Measurements from ENCODE around the gene ZNF655.
A peak's percentile ranks its signal among the peaks of the same experiment; 100 is the strongest.

Gene ZNF655

DNA sequence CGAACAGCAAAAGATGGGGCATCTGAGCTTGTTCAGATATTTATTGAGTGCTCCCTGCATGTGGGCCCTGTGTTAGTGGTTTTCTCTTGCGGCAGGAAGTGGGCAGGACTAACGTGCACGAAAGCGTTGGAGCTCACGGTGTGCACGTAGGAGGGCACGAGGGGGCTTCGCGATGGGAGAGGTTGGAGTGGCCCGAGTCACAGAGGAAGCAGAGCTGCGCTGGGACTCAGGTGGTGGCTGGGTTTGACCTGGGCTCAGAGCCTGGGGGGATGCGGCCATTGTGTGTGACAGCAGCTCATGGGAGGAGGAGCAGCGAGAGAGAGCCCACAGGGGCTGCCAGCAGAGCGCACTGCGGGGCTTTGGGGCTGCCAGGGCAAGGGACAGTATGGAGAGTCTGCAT is 66.0 kb downstream of the ZNF655 start:
- CTCF ChIA-PET = interaction anchor here (0.7 to 1.4 kb wide), 2 partner anchors 214 to 325 kb away, joined by 3 to 5 read pairs; no protein-coding TSS in a partner anchor

GRCh38 chr7:99625321-99625720 is 66.9 kb downstream of the ZNF655 start:
- H3K27ac ChIP-seq = peak overlapping the region; percentile 1; the same call in 1 of the 2 replicates
- ChIA-PET CTCF (interaction anchor here (0.6 kb wide), 1 partner anchor 355 kb away, joined by 5 read pairs; no protein-coding TSS in a partner anchor), POLR2A (ENCODE audit: low non-redundant PET) (no interaction called here)
- DNase-seq (ENCODE audit: low spot score) = no peak
- TF ChIP-seq, protein P1, sequence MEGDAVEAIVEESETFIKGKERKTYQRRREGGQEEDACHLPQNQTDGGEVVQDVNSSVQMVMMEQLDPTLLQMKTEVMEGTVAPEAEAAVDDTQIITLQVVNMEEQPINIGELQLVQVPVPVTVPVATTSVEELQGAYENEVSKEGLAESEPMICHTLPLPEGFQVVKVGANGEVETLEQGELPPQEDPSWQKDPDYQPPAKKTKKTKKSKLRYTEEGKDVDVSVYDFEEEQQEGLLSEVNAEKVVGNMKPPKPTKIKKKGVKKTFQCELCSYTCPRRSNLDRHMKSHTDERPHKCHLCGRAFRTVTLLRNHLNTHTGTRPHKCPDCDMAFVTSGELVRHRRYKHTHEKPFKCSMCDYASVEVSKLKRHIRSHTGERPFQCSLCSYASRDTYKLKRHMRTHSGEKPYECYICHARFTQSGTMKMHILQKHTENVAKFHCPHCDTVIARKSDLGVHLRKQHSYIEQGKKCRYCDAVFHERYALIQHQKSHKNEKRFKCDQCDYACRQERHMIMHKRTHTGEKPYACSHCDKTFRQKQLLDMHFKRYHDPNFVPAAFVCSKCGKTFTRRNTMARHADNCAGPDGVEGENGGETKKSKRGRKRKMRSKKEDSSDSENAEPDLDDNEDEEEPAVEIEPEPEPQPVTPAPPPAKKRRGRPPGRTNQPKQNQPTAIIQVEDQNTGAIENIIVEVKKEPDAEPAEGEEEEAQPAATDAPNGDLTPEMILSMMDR (conservative IDR thresholded peaks at IDR 0.05; ENCODE audit: low read depth) = no peak

More for the DNA sequence above, 66.0 kb downstream of the ZNF655 start:
- POLR2A ChIA-PET (ENCODE audit: low non-redundant PET) = no interaction called here
- TF ChIP-seq, protein P1 (conservative IDR thresholded peaks at IDR 0.05; ENCODE audit: low read depth) = no peak
- peak overlapping the region; percentile 92 for H3K27ac ChIP-seq
- no peak for DNase-seq (ENCODE audit: low spot score)

DNA sequence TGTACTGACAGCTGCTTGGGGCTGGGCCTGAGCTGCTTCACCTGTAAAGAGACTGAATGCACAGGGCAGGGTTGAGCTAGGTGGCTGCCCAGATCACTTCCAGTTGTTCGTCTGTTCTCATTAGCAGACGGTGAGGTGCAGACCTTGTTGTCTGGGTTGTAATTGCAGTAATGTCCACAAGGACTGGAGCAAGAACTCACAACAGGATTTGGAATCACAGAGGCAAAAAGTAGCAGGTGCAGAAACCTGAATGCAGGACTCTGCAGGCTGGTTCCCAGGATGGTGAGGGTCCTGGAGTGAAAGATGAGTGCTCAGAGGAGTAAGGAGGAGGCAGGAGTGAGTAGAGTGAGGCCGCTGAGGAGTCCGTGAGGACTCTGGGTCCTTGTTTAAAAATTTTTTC is 67.5 kb downstream of the ZNF655 start:
- DNase-seq (ENCODE audit: low spot score) = no peak
- TF ChIP-seq, protein P1 (conservative IDR thresholded peaks at IDR 0.05; ENCODE audit: low read depth) = no peak
- H3K27ac ChIP-seq = peak overlapping the region; percentile 1; the same call in 1 of the 2 replicates
- CTCF ChIA-PET = no interaction called here
- POLR2A ChIA-PET (ENCODE audit: low non-redundant PET) = no interaction called here
